B cell (primary cell): Measurements from ENCODE around the gene RBM42. TPM values are rescaled to one million over a fixed set of nuclear protein-coding genes. Genes with fewer than 3 reads are reported as not detected.
"Not testable (repeated sequence)": the region's sequence is repeated elsewhere in the genome, so short reads cannot be mapped to it uniquely, and the experiment has no call there.

Experiments
- ATAC-seq: fragments of 200-7000 bp; cut with Tn5 transposase; one replicate; pipeline ENCODE4 v1.10.0; 2021; ENCODE audit warnings: low read depth, mild to moderate bottlenecking, moderate number of reproducible peaks, moderate library complexity
- CTCF ChIA-PET: fragments of 350-600 bp; sonication (Branson Sonifier 250); formaldehyde crosslinking; loops from one replicate; lab custom pipeline; 2021; ENCODE audit warnings: antibody characterized with exemption, inconsistent platforms; lab: Charles Lee
- POLR2A ChIA-PET: fragments of 350-600 bp; sonication (Branson Sonifier 250); formaldehyde crosslinking; loops from one replicate; lab custom pipeline; 2021; ENCODE audit warnings: antibody characterized with exemption; lab: Charles Lee
- DNase-seq: peaks from one replicate; pipeline ENCODE4 v3.0.0; 2013
- H2AFZ ChIP-seq: 2 replicates; pipeline ENCODE4 v1.6.1; 2012; ENCODE audit warnings: mild to moderate bottlenecking, low read depth, low read length; ENCODE audit not compliant: insufficient read depth, poor library complexity, severe bottlenecking
- H3K27ac ChIP-seq, 2 donors: 1 replicate in 1 of 2; 2 replicates in 1 of 2; pipeline ENCODE4 v1.5.1; 2012 to 2013; ENCODE audit warnings: low read length in 2 of 2, mild to moderate bottlenecking in 2 of 2, moderate library complexity in 1 of 2
- H3K27me3 ChIP-seq, 4 experiments: fragments of 200-600 bp in 1 of 4; sonication (generic) in 1 of 4; replicated peaks in 1 of 4; 1 replicate in 2 of 4; 2 replicates in 2 of 4; pipeline versions ENCODE4 v1.6.1 to v1.7.0; 2013 to 2016; ENCODE audit warnings: low read length in 3 of 4, mild to moderate bottlenecking in 2 of 4, mixed read lengths in 1 of 4, moderate library complexity in 1 of 4; ENCODE audit not compliant: insufficient read depth in 4 of 4, control insufficient read depth in 3 of 4; ENCODE audit errors: control extremely low read depth in 1 of 4
- H3K36me3 ChIP-seq, 2 experiments: replicated peaks in 1 of 2; 1 replicate in 1 of 2; 2 replicates in 1 of 2; pipeline versions ENCODE4 v1.6.1 to v1.7.1; 2013; ENCODE audit warnings: low read length in 1 of 2; ENCODE audit not compliant: insufficient read depth in 2 of 2, control insufficient read depth in 1 of 2; ENCODE audit errors: control extremely low read depth in 1 of 2, extremely low read depth in 1 of 2
- H3K4me1 ChIP-seq, 2 donors: fragments of 200-600 bp in 1 of 2; sonication (generic) in 1 of 2; 1 replicate in 1 of 2; 2 replicates in 1 of 2; pipeline versions ENCODE4 v1.5.1 to v1.6.1; 2013 to 2017; ENCODE audit warnings: low read length in 2 of 2; ENCODE audit not compliant: control insufficient read depth in 2 of 2, insufficient read depth in 2 of 2
- H3K4me2 ChIP-seq: replicated peaks from 2 replicates; pipeline ENCODE3; 2012; ENCODE audit warnings: mild to moderate bottlenecking, low read depth, low read length; ENCODE audit not compliant: poor library complexity, severe bottlenecking
- H3K4me3 ChIP-seq, 5 experiments: fragments of 200-600 bp in 1 of 5; sonication (generic) in 1 of 5; 1 replicate in 3 of 5; 2 replicates in 2 of 5; pipeline versions ENCODE4 v1.5.1 to v1.7.0; 2011 to 2016; ENCODE audit warnings: low read length in 4 of 5, mild to moderate bottlenecking in 4 of 5, low read depth in 2 of 5, control low read depth in 1 of 5, moderate library complexity in 1 of 5; ENCODE audit not compliant: insufficient read depth in 1 of 5; ENCODE audit errors: control extremely low read depth in 1 of 5, extremely low read depth in 1 of 5
- H3K79me2 ChIP-seq: fragments of 200-600 bp; sonication (generic); one replicate; pipeline ENCODE4 v1.6.0; 2016; ENCODE audit warnings: low read length; ENCODE audit not compliant: control insufficient read depth, insufficient read depth
- H3K9ac ChIP-seq: fragments of 200-600 bp; sonication (generic); 2 replicates; pipeline ENCODE4 v1.6.1; 2017; ENCODE audit warnings: mild to moderate bottlenecking, low read length, moderate library complexity
- H3K9me3 ChIP-seq, 3 donors: one replicate each; pipeline versions ENCODE4 v1.6.1 to v1.7.1; 2013; ENCODE audit warnings: low read length in 2 of 3; ENCODE audit not compliant: control insufficient read depth in 2 of 3, insufficient read depth in 1 of 3; ENCODE audit errors: control extremely low read depth in 1 of 3
- H4K20me1 ChIP-seq: 2 replicates; pipeline ENCODE4 v1.6.0; 2012; ENCODE audit warnings: mild to moderate bottlenecking, low read length; ENCODE audit not compliant: insufficient read depth, control insufficient read depth, poor library complexity, severe bottlenecking
- H3K27ac Mint-ChIP-seq: one replicate; pipeline ENCODE4 v1.8.0; 2021; ENCODE audit warnings: mixed read lengths
- H3K27me3 Mint-ChIP-seq: one replicate; pipeline ENCODE4 v1.8.0; 2021; ENCODE audit warnings: mixed read lengths
- H3K4me1 Mint-ChIP-seq: one replicate; pipeline ENCODE4 v1.8.0; 2021; ENCODE audit warnings: mixed read lengths
- H3K4me3 Mint-ChIP-seq: one replicate; pipeline ENCODE4 v1.8.0; 2021; ENCODE audit warnings: mixed read lengths
- H3K9me3 Mint-ChIP-seq: one replicate; pipeline ENCODE4 v1.8.0; 2022; ENCODE audit warnings: mixed read lengths; ENCODE audit not compliant: insufficient read depth
- CTCF ChIP-seq: fragments of 200-600 bp; IDR thresholded peaks from one replicate; pipeline ENCODE4 v1.8.0; 2022; ENCODE audit warnings: antibody characterized with exemption, mild to moderate bottlenecking
- EZH2 ChIP-seq: IDR thresholded peaks from 2 replicates; pipeline ENCODE4 v1.6.1; 2012; ENCODE audit warnings: borderline replicate concordance, low read depth, mild to moderate bottlenecking, moderate library complexity, low read length; ENCODE audit not compliant: insufficient read depth, poor library complexity, severe bottlenecking
- WGBS: methylation state at CpG from one replicate; pipeline ENCODE4 v1.1.5; 2013; ENCODE audit warnings: missing lambda C conversion rate; ENCODE audit not compliant: insufficient coverage; 5-methylcytosine and 5-hydroxymethylcytosine counted together
- intact Hi-C: fragments of 100-400 bp; cut with micrococcal nuclease; formaldehyde crosslinking; loops from one replicate; pipeline ENCODE4 v1.10.0; 2022
- polyA plus RNA-seq: library from polyadenylated mRNA; depleted of rRNA; stranded (reverse); fragments of >200 nt; gene quantifications from 2 replicates; pipeline ENCODE4 v1.2.3, GENCODE V29; 2012
- total RNA-seq, 2 donors: library from RNA; stranded (reverse); fragments of 120-200 nt in 1 of 2; gene quantifications; 1 replicate in 1 of 2; 2 replicates in 1 of 2; pipeline versions ENCODE4 v1.2.3 to v1.2.4, GENCODE V29; 2013 to 2022

RBM42 gene
- total and polyA plus RNA-seq, 2 donors (not counting 1 experiment from before 2014, with no cell fraction given): 42.1 to 52.0 TPM

DNA sequence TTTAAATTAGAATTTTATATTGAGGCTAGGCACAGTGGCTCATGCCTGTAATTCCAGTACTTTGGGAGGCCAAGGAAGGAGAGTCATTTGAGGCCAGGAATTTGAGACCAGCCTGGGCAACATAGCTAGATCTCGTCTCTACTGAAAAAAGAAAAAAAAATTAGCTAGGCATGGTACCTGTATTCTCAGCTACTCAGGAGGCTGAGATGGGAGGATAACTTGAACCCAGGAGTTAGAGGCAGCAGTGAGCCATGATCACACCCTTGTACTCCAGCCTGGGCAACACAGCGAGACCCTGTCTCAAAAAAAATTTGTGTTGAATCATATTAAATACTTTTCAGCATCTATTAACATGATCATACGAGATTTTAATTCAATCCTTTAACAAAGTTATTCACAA lies 38.0 kb upstream of the RBM42 start:
- Mint-ChIP-seq H3K27me3 (peaks cover 17% of the 10 kb centered on the region), H3K4me1 (no peaks in the 10 kb centered on the region), H3K9me3 (no peaks in the 10 kb centered on the region), H3K4me3 (no peak overlapping the region), H3K27ac (no peak overlapping the region)
- H3K27ac ChIP-seq: no peak overlapping the region
- H3K9ac ChIP-seq: no peak overlapping the region
- no peaks in the 10 kb centered on the region for H3K36me3 ChIP-seq
- H3K9me3 ChIP-seq: peaks cover 0 to 5% (median 0%) of the 10 kb centered on the region in 3 donors
- H3K4me2 ChIP-seq: no peak overlapping the region
- intact Hi-C loops: no loop called here
- peaks cover 0 to 8% (median 0%) of the 10 kb centered on the region in 4 experiments for H3K27me3 ChIP-seq
- H2AFZ ChIP-seq: no peak overlapping the region
- no peak for ATAC-seq
- DNase-seq: no peak
- H3K4me1 ChIP-seq: no peaks in the 10 kb centered on the region
- POLR2A ChIA-PET: no interaction called here
- CTCF ChIA-PET: interaction anchor here (3.1 kb wide), 1 partner anchor 81 kb away, joined by 24 read pairs; no protein-coding TSS in a partner anchor
- TF ChIP-seq CTCF: no peak
- TF ChIP-seq EZH2: no peak
- no peak overlapping the region for H3K4me3 ChIP-seq
- H3K79me2 ChIP-seq: no peaks in the 10 kb centered on the region
- WGBS: no CpG with 5 or more reads among the region's 3 CpGs
- no peaks in the 10 kb centered on the region for H4K20me1 ChIP-seq

DNA sequence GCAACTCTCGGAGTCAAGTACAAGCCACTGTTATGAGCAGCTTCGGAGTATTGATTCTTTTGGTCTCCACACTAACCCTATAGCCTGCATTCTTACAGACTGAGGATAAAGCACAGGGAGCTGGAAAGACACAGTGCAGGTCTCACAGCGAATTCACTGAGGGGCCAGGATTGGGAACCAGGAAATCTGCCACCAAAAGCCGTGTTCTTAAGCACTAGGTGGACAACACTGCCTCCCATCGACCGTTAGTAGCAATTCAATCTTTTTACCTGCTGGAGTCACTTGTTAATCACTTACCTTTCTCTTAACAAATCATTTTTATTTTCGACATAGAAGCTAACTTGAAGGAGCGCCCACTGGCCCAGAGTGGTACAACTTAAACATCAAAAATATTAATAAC lies 36.6 kb upstream of the RBM42 start:
- 14% methylated on average over 7 of the region's 8 CpGs for WGBS
- Mint-ChIP-seq H3K4me1 (no peaks in the 10 kb centered on the region), H3K27ac (no peak overlapping the region), H3K9me3 (no peaks in the 10 kb centered on the region), H3K4me3 (no peak overlapping the region), H3K27me3 (peaks cover 16% of the 10 kb centered on the region)
- Histone ChIP-seq H3K79me2 (no peaks in the 10 kb centered on the region), H3K27me3 (peaks cover 0 to 7% (median 0%) of the 10 kb centered on the region in 4 experiments), H4K20me1 (no peaks in the 10 kb centered on the region), H3K4me3 (no peak overlapping the region), H3K4me1 (no peaks in the 10 kb centered on the region), H3K9ac (no peak overlapping the region), H3K27ac (no peak overlapping the region), H3K4me2 (no peak overlapping the region), H3K36me3 (no peaks in the 10 kb centered on the region), H2AFZ (peak overlapping the region; percentile 52), H3K9me3 (no peaks in the 10 kb centered on the region)
- TF ChIP-seq CTCF (peak; percentile 59), EZH2 (no peak)
- DNase-seq (peak; percentile 64), ATAC-seq (no peak)
- ChIA-PET POLR2A (no interaction called here), CTCF (interaction anchor here (0.6 to 3.1 kb wide), 9 partner anchors 9 to 893 kb away, joined by 3 to 24 read pairs (median 4); no protein-coding TSS in a partner anchor)
- intact Hi-C loops: no loop called here

- ATAC-seq, H2AFZ ChIP-seq, DNase-seq, intact Hi-C loops, H3K4me3 Mint-ChIP-seq, H4K20me1 ChIP-seq, H3K27me3 ChIP-seq, H3K27ac ChIP-seq, H3K79me2 ChIP-seq, H3K9me3 ChIP-seq, H3K9ac ChIP-seq, H3K4me2 ChIP-seq, H3K9me3 Mint-ChIP-seq, H3K4me3 ChIP-seq, H3K36me3 ChIP-seq, H3K27ac Mint-ChIP-seq, H3K4me1 ChIP-seq, H3K4me1 Mint-ChIP-seq, CTCF ChIA-PET, POLR2A ChIA-PET: not testable (repeated sequence)
- peaks cover 28% of the 10 kb centered on the region for H3K27me3 Mint-ChIP-seq
- 62% methylated on average over 2 of the region's 3 CpGs for WGBS
Measured at GRCh38 chr19:35595026-35595425, 33.8 kb upstream of the RBM42 start.
